Spleen (tissue), 11 donors: Measurements from ENCODE around the gene BRD1. TPM values are rescaled to one million over a fixed set of nuclear protein-coding genes. Genes with fewer than 3 reads are reported as not detected.

Experiments used
- DNase-seq: peaks from one replicate; pipeline ENCODE4 v3.0.0-alpha.2; 2020
- H3K27ac ChIP-seq, 8 donors: fragments of 200-600 bp; sonication (generic) in 7 of 8; 1 replicate in 4 of 8; 2 replicates in 4 of 8; pipeline versions ENCODE4 v1.5.0 to v1.8.0; 2016 to 2021; ENCODE audit warnings: inconsistent platforms in 4 of 8, mild to moderate bottlenecking in 4 of 8, moderate library complexity in 1 of 8
- H3K27me3 ChIP-seq, 7 donors: fragments of 200-600 bp; sonication (generic) in 6 of 7; replicated peaks in 1 of 7; 1 replicate in 4 of 7; 2 replicates in 3 of 7; pipeline versions ENCODE4 v1.5.0 to v1.8.0; 2016 to 2021; ENCODE audit warnings: inconsistent platforms in 3 of 7, mild to moderate bottlenecking in 1 of 7
- H3K36me3 ChIP-seq, 6 donors: fragments of 200-600 bp; sonication (generic) in 5 of 6; 1 replicate in 4 of 6; 2 replicates in 2 of 6; pipeline versions ENCODE4 v1.5.0 to v1.8.0; 2016 to 2021; ENCODE audit warnings: inconsistent platforms in 2 of 6
- H3K4me1 ChIP-seq, 6 donors: fragments of 200-600 bp; sonication (generic) in 5 of 6; 1 replicate in 3 of 6; 2 replicates in 3 of 6; pipeline versions ENCODE4 v1.5.0 to v1.8.0; 2016 to 2021; ENCODE audit warnings: inconsistent platforms in 3 of 6
- H3K4me3 ChIP-seq, 8 donors: fragments of 200-600 bp; sonication (generic) in 7 of 8; 1 replicate in 4 of 8; 2 replicates in 4 of 8; pipeline versions ENCODE4 v1.5.0 to v1.8.0; 2016 to 2021; ENCODE audit warnings: inconsistent platforms in 4 of 8, mild to moderate bottlenecking in 4 of 8, moderate library complexity in 2 of 8
- H3K9me3 ChIP-seq, 8 donors: fragments of 200-600 bp; sonication (generic) in 7 of 8; 1 replicate in 4 of 8; 2 replicates in 4 of 8; pipeline versions ENCODE4 v1.5.0 to v1.8.0; 2016 to 2021; ENCODE audit warnings: inconsistent platforms in 4 of 8
- CTCF ChIP-seq, 11 experiments: fragments of 200-600 bp in 7 of 11; fragments of 450-650 bp in 4 of 11; sonication (generic) in 4 of 11; IDR thresholded peaks in 8 of 11; conservative IDR thresholded peaks in 3 of 11; 1 replicate in 7 of 11; 2 replicates in 4 of 11; pipeline versions ENCODE4 v1.4.0 to v1.8.0; 2016 to 2021; ENCODE audit warnings: antibody characterized with exemption in 11 of 11, inconsistent platforms in 4 of 11, mild to moderate bottlenecking in 1 of 11
- POLR2A ChIP-seq, 3 donors: fragments of 450-650 bp; IDR thresholded peaks; one replicate each; pipeline ENCODE4 v1.5.1; 2017; ENCODE audit warnings: antibody characterized with exemption in 3 of 3, mild to moderate bottlenecking in 1 of 3
- POLR2AphosphoS5 ChIP-seq, 3 donors: sonication (generic); formaldehyde crosslinking; IDR thresholded peaks; one replicate each; pipeline ENCODE4 v1.5.1; 2017; ENCODE audit warnings: antibody characterized with exemption in 3 of 3
- WGBS, 5 donors: extraction: QIAGEN DNeasy Blood & Tissue Kit in 3 of 5; methylation state at CpG; one replicate each; pipeline versions ENCODE4 v1.1.5 to v1.1.7; 2013 to 2018; 5-methylcytosine and 5-hydroxymethylcytosine counted together
- intact Hi-C: fragments of 100-400 bp; cut with DNase I; formaldehyde crosslinking; loops from one replicate; pipeline ENCODE4 v1.15.0; 2023; ENCODE audit warnings: low total_unique reads
- polyA plus RNA-seq, 3 donors: library from polyadenylated mRNA; stranded (reverse); fragments of 200-250 nt; gene quantifications; one replicate each; pipeline ENCODE4 v1.2.1, GENCODE V29; 2013
- total RNA-seq, 7 donors: library from RNA; depleted of rRNA in 3 of 7; stranded (reverse); fragments of >200 nt in 3 of 7; fragmentation: NEBNext Ultra II Directional in 4 of 7; extraction: Animal tissue kit (Norgen Biotek cat#: 25700) in 4 of 7; gene quantifications; one replicate each; pipeline versions ENCODE4 v1.1.0 to v1.2.1, GENCODE V29; 2016 to 2021
- donor health status: healthy with polysubstance abuse.
- donor health status: DM: no; HTN: no; CAD: no; lungs with moderate emphysema.
- donor health status: DM: no; HTN: no; CAD: no.
- donor health status: Bipolar disorder and iron deficiency.
- donor health status: healthy.
- donor health status: DM: no; HTN: no; CAD: no.
- donor health status: DM: yes; HTN: yes; CAD: no.

BRD1 gene
- total and polyA plus RNA-seq, 10 donors = 14.2 to 59.6 (median 37.4) TPM

DNA sequence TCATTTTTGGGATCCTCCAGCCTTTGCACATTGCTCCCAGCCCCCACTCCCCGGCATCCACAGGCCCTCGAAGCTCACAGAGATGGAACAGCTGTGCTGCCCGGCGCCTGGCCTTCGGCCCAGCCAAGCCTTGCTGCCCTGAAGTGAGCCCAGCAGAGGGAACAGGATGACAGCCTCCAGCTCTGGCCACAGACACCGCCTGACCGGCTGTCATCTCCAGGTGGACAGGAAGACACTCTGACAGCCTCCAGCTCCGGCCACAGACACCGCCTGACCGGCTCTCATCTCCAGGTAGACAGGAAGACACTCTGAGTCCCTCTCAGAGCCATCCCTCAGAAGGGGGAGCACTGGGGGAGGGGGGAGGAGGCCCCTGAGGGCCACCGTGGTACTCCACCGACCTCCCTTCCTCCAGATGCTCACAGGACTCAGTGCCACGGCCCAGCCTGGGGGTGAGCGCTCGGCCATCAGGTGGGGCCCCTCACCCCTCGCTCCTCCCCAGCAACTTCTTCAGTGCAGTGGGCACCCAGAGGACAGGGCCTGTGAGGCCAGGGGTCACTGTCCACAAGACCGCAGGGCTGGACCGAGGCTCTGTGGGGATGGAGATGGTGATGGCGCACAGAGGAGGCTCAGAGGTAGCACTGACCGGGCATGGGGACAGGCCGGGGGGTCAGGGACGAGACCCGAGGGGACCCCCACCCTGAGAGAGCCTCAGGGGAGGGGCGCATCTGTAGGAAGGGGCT, 58.6 kb downstream of the BRD1 start:
- H3K9me3 ChIP-seq = peaks cover 7 to 22% (median 16%) of the 10 kb centered on the region in 8 donors
- H3K4me3 ChIP-seq = no peak overlapping the region
- intact Hi-C loops = loop anchor here (5.0 to 10.0 kb wide), 2 partner anchors 156 to 263 kb away; no protein-coding TSS in a partner anchor
- WGBS, 5 donors = 71 to 82% (median 76%) methylated on average over 10 to 24 of the region's 24 CpGs
- TF ChIP-seq CTCF (IDR thresholded peaks at IDR 0.05 in 8 of 11, conservative IDR thresholded peaks at IDR 0.05 in 3 of 11) (peak in 1 of 11 experiments; percentile 17), POLR2A (IDR thresholded peaks at IDR 0.05) (no peak), POLR2AphosphoS5 (IDR thresholded peaks at IDR 0.05) (peak in 2 of 3 donors; percentile 35 to 59)
- H3K27ac ChIP-seq = peak overlapping the region in 3 of 8 donors; percentile 44 to 51 (median 50)
- peaks cover 0 to 32% (median 15%) of the 10 kb centered on the region in 6 donors for H3K36me3 ChIP-seq
- peaks cover 0 to 20% (median 2%) of the 10 kb centered on the region in 6 donors for H3K4me1 ChIP-seq
- DNase-seq = peak; percentile 74
- H3K27me3 ChIP-seq = no peaks in the 10 kb centered on the region

DNA sequence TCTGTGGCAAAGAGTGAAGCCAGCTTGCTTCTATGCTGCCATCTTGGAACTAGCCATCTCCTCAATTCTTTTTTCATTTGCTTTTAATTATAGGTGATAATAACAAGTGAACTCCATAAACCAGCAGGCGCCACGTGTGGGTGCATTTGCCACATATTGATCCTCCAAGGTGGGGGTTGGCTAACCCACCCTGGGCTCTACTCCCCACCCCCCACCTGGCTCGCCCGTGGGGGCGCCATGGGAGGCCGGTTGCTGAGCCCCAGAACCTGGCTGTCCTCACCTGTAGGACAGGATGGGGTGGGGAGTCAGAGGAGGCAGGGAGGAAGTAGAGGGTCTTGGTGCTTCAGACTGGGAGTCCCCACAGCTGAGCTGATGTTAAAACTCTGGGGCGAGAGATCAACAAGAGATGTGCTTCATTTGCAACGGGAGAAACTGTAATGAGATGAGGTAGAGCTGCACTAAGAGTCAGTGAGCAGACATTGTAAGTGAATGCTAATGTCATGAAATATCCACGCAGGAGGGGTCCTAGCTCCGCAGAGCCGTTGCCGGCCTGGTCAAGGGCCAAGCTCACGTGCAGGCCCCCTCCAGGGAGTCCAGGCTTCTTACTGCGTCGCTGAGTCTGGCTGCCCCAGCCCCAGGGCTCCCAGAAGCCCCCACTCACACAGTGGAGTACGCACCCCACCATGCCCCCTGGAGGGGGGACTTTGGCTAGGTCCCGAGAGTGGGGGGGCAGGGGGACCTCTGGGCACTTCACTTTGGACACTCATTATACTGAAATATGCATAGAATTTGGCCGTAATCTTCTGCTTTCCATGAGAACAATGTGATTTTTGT, 59.4 kb downstream of the BRD1 start:
- peak; percentile 64 for DNase-seq

GRCh38 chr22:49767355-49768062, 60.2 kb downstream of the BRD1 start:
- Histone ChIP-seq H3K27me3 (no peaks in the 10 kb centered on the region), H3K9me3 (peaks cover 7 to 22% (median 16%) of the 10 kb centered on the region in 8 donors), H3K4me3 (no peak overlapping the region), H3K4me1 (peaks cover 0 to 10% (median 2%) of the 10 kb centered on the region in 6 donors), H3K36me3 (peaks cover 0 to 16% (median 1%) of the 10 kb centered on the region in 6 donors), H3K27ac (no peak overlapping the region)
- no peak for TF ChIP-seq POLR2A (IDR thresholded peaks at IDR 0.05)
- peak; percentile 53 to 89 (median 73) for TF ChIP-seq CTCF (IDR thresholded peaks at IDR 0.05 in 8 of 11, conservative IDR thresholded peaks at IDR 0.05 in 3 of 11)
- peak in 1 of 3 donors; percentile 22 for TF ChIP-seq POLR2AphosphoS5 (IDR thresholded peaks at IDR 0.05)
- WGBS, 5 donors = 22 to 45% (median 35%) methylated on average over 5 of the region's 5 CpGs
- intact Hi-C loops = loop anchor here (5.0 to 10.0 kb wide), 2 partner anchors 157 to 265 kb away; no protein-coding TSS in a partner anchor
- peak; percentile 62 for DNase-seq

More for the DNA sequence above, 59.4 kb downstream of the BRD1 start:
- Histone ChIP-seq H3K4me1 (peaks cover 0 to 17% (median 2%) of the 10 kb centered on the region in 6 donors), H3K27ac (peak overlapping the region in 1 of 8 donors; percentile 51), H3K36me3 (peaks cover 0 to 24% (median 7%) of the 10 kb centered on the region in 6 donors), H3K27me3 (no peaks in the 10 kb centered on the region), H3K4me3 (no peak overlapping the region), H3K9me3 (peaks cover 7 to 22% (median 16%) of the 10 kb centered on the region in 8 donors)
- intact Hi-C loops = loop anchor here (5.0 to 10.0 kb wide), 2 partner anchors 157 to 264 kb away; no protein-coding TSS in a partner anchor
- 79 to 95% (median 82%) methylated on average over 12 to 18 of the region's 18 CpGs for WGBS, 5 donors
- no peak for TF ChIP-seq CTCF (IDR thresholded peaks at IDR 0.05 in 8 of 11, conservative IDR thresholded peaks at IDR 0.05 in 3 of 11)
- peak in 1 of 3 donors; percentile 31 for TF ChIP-seq POLR2AphosphoS5 (IDR thresholded peaks at IDR 0.05)
